Neural progenitor cell (in vitro differentiated cells): Measurements from ENCODE around the gene SLC17A9.

Experiments
- CTCF ChIP-seq: fragments of 200-600 bp; sonication (generic); IDR thresholded peaks from 2 replicates; pipeline ENCODE4 v1.5.1; 2017; ENCODE audit warnings: antibody characterized with exemption, mild to moderate bottlenecking
- EZH2phosphoT487 ChIP-seq: fragments of 200-600 bp; sonication (generic); IDR thresholded peaks from 2 replicates; pipeline ENCODE4 v1.6.1; 2017; ENCODE audit warnings: antibody characterized with exemption

GRCh38 chr20:62963614-62964397, 11.3 kb downstream of the SLC17A9 start:
- TF ChIP-seq CTCF: no peak
- TF ChIP-seq EZH2phosphoT487: no peak
